ENCODE measurements around the gene BCL7B. TPM values are rescaled to one million over a fixed set of nuclear protein-coding genes. Genes with fewer than 3 reads are reported as not detected.
A peak's percentile ranks its signal among the peaks of the same experiment; 100 is the strongest.

Gene BCL7B
- total and polyA plus RNA-seq, 2 of the 13 experiments (the other 11 are each of a cell fraction or from before 2014, with no cell fraction given) = 24.3 to 38.2 TPM

- TF ChIP-seq ZNF142 (CRISPR knock-in tag; IDR thresholded peaks at IDR 0.05) = peak; percentile 23; the same call in 1 of the 2 replicates
- TF ChIP-seq ZNF747 (CRISPR knock-in tag; IDR thresholded peaks at IDR 0.05; ENCODE audit: borderline replicate concordance) = no peak
- no peak for TF ChIP-seq ZFP62 (CRISPR knock-in tag; IDR thresholded peaks at IDR 0.05)
- no peak for TF ChIP-seq CCAR2 (optimal IDR thresholded peaks at IDR 0.05; ENCODE audit: low read depth, low read length)
- TF ChIP-seq ZNF512 (CRISPR knock-in tag; IDR thresholded peaks at IDR 0.05) = no peak
- TF ChIP-seq MIER2 (CRISPR knock-in tag; IDR thresholded peaks at IDR 0.05) = no peak
- TF ChIP-seq CENPBD1 (CRISPR knock-in tag; IDR thresholded peaks at IDR 0.05; ENCODE audit: borderline replicate concordance, low read depth) = no peak
- TF ChIP-seq FOXA3 (CRISPR knock-in tag; IDR thresholded peaks at IDR 0.05) = peak; percentile 51; the same call in 1 of the 2 replicates
- TF ChIP-seq TSC22D2 (CRISPR knock-in tag; IDR thresholded peaks at IDR 0.05; ENCODE audit: borderline replicate concordance) = no peak
- no peak for TF ChIP-seq ZNF850 (CRISPR knock-in tag; conservative IDR thresholded peaks at IDR 0.05)
- TF ChIP-seq NONO (IDR thresholded peaks at IDR 0.05) = no peak
- TF ChIP-seq NONO (CRISPR knock-in tag; conservative IDR thresholded peaks at IDR 0.05) = peak; percentile 83; the same call in 1 of the 2 replicates
- no peak for TF ChIP-seq NCOR1 (IDR thresholded peaks at IDR 0.05; ENCODE audit: borderline replicate concordance, low read length)
- TF ChIP-seq GATA4 (IDR thresholded peaks at IDR 0.05; ENCODE audit: borderline replicate concordance, low read depth) = no peak
- TF ChIP-seq MYNN (CRISPR knock-in tag; IDR thresholded peaks at IDR 0.05; ENCODE audit: low read depth) = no peak
- no peak for TF ChIP-seq ZNF207 (IDR thresholded peaks at IDR 0.05; ENCODE audit: borderline replicate concordance)
- TF ChIP-seq ZC3H4 (CRISPR knock-in tag; IDR thresholded peaks at IDR 0.05; ENCODE audit: borderline replicate concordance) = no peak
Measured at GRCh38 chr7:73578342-73579128, 21.0 kb upstream of the BCL7B start, which contains the start of gene TBL2 (continued).
